Transverse colon (tissue), 4 donors: ENCODE data around the gene PLB1. TPM values are rescaled to one million over a fixed set of nuclear protein-coding genes. Genes with fewer than 3 reads are reported as not detected.
A peak's percentile ranks its signal among the peaks of the same experiment; 100 is the strongest.

Experiments used
- DNase-seq: peaks from one replicate; pipeline ENCODE4 v3.0.0-alpha.2; 2019
- H3K27ac ChIP-seq, 4 donors: fragments of 200-600 bp; sonication (generic); 2 replicates each; pipeline ENCODE4 v1.5.1; 2016 to 2018; ENCODE audit warnings: inconsistent platforms in 4 of 4
- H3K27me3 ChIP-seq: fragments of 200-600 bp; sonication (generic); 2 replicates; pipeline ENCODE4 v1.5.1; 2017; ENCODE audit warnings: inconsistent platforms
- H3K36me3 ChIP-seq, 4 donors: fragments of 200-600 bp; sonication (generic); 2 replicates each; pipeline ENCODE4 v1.5.1; 2017 to 2019; ENCODE audit warnings: inconsistent platforms in 4 of 4
- H3K4me1 ChIP-seq, 4 donors: fragments of 200-600 bp; sonication (generic); 2 replicates each; pipeline ENCODE4 v1.5.1; 2017 to 2020; ENCODE audit warnings: inconsistent platforms in 4 of 4
- H3K4me3 ChIP-seq, 4 donors: fragments of 200-600 bp; sonication (generic); 1 replicate in 1 of 4; 2 replicates in 3 of 4; pipeline versions ENCODE4 v1.5.1 to v1.6.1; 2017 to 2019; ENCODE audit warnings: inconsistent platforms in 4 of 4
- H3K9me3 ChIP-seq, 2 donors: fragments of 200-600 bp; sonication (generic); 2 replicates each; pipeline ENCODE4 v1.5.1; 2017 to 2019; ENCODE audit warnings: inconsistent platforms in 2 of 2
- EP300 ChIP-seq: sonication (generic); formaldehyde crosslinking; IDR thresholded peaks from one replicate; pipeline ENCODE4 v1.6.1; 2017; ENCODE audit warnings: antibody characterized with exemption, low read depth
- POLR2A ChIP-seq: fragments of 450-650 bp; IDR thresholded peaks from one replicate; pipeline ENCODE4 v1.6.1; 2016; ENCODE audit warnings: antibody characterized with exemption, mild to moderate bottlenecking, moderate library complexity
- POLR2AphosphoS5 ChIP-seq, 3 donors: sonication (generic); formaldehyde crosslinking; IDR thresholded peaks; one replicate each; pipeline ENCODE4 v1.6.1; 2016; ENCODE audit warnings: antibody characterized with exemption in 3 of 3
- WGBS, 2 donors: methylation state at CpG; one replicate each; pipeline ENCODE4 v1.1.5; 2018; ENCODE audit warnings: low coverage in 1 of 2; 5-methylcytosine and 5-hydroxymethylcytosine counted together
- in situ Hi-C, 4 donors: fragments of 200-750 bp; cut with MboI; loops; one replicate each; pipeline versions ENCODE4 v1.15.0 to v1.15.1; 2017; ENCODE audit warnings: low sequenced_read_pairs in 3 of 4, low pct_ligation_motif_present in 1 of 4, low pct_unique_long_range_greater_than_20kb in 1 of 4
- intact Hi-C: fragments of 100-400 bp; cut with DNase I; formaldehyde crosslinking; loops from one replicate; pipeline ENCODE4 v1.15.1; 2023; ENCODE audit warnings: low total_unique reads
- total RNA-seq, 4 donors: library from RNA; depleted of rRNA; stranded (reverse); fragments of >200 nt; gene quantifications; one replicate each; pipeline ENCODE4 v1.1.0, GENCODE V29; 2016
- TF ChIP-seq, protein P1 (sequence below), 5 experiments: fragments of 200-600 bp in 3 of 5; fragments of 450-650 bp in 2 of 5; sonication (generic) in 3 of 5; IDR thresholded peaks; 1 replicate in 2 of 5; 2 replicates in 3 of 5; pipeline ENCODE4 v1.5.1; 2016 to 2017; ENCODE audit warnings: antibody characterized with exemption in 5 of 5, inconsistent platforms in 3 of 5, mild to moderate bottlenecking in 2 of 5, moderate library complexity in 1 of 5

Gene PLB1
- total RNA-seq, 4 donors from 2014 or later, result 0.20 to 4.2 (median 1.8) TPM

DNA sequence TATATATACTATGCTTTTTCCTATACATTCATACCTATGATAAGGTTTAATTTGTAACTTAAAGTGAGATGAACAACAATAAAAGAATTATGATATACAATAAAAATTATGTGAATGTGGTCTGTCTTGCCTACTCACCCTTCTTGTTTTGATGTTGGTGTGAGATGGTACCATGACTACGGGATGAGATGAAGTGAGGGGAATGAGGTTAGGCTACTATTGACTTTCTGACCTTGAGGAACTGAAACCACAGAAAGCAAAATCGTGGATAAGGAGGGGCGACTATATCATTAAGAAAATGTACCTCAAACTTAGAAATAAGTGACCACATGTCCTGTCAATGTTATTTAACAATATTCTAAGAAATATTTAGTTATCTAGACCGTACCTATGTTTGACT, 151.8 kb downstream of the PLB1 start:
- Histone ChIP-seq H3K27ac (peak overlapping the region; percentile 54 to 71 (median 66)), H3K27me3 (no peaks in the 10 kb centered on the region), H3K36me3 (no peaks in the 10 kb centered on the region), H3K4me1 (peaks cover 14 to 59% (median 21%) of the 10 kb centered on the region in 4 donors), H3K9me3 (no peaks in the 10 kb centered on the region), H3K4me3 (no peak overlapping the region)
- WGBS, 2 donors, result 42 to 48% methylated on average over 4 of the region's 4 CpGs
- in situ Hi-C loops, result no loop called here
- intact Hi-C loops, result no loop called here
- no peak for DNase-seq
- no peak for TF ChIP-seq POLR2A
- peak in 1 of 3 donors; percentile 41 for TF ChIP-seq POLR2AphosphoS5 (IDR thresholded peaks at IDR 0.05)
- no peak for TF ChIP-seq EP300

DNA sequence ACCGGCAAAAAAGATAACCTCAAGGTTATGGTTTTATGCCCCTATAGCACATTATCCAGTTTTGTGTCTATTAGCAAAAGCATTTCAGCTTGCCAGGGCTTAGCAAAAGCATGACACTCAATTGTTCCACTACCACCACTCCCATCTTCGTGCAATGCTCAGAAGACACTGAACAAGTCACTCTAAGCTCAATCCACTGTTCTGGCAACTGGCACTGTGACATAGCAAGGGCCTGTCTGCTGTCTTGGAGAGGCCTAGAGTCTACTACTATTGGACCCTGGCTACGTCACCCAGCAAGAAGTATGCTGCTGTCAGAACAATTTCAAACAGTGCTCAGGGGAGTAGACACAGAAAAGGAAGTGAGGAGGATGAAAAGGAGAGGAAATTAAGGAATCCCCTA, 152.3 kb downstream of the PLB1 start:
- intact Hi-C loops (no loop called here), in situ Hi-C loops (no loop called here)
- Histone ChIP-seq H3K4me1 (peaks cover 14 to 59% (median 21%) of the 10 kb centered on the region in 4 donors), H3K27ac (peak overlapping the region; percentile 54 to 71 (median 66)), H3K27me3 (no peaks in the 10 kb centered on the region), H3K4me3 (no peak overlapping the region), H3K36me3 (no peaks in the 10 kb centered on the region), H3K9me3 (no peaks in the 10 kb centered on the region)
- no peak for DNase-seq
- TF ChIP-seq POLR2AphosphoS5 (IDR thresholded peaks at IDR 0.05) (peak in 1 of 3 donors; percentile 10), EP300 (no peak)
- whole genome bisulfite sequencing, 2 donors, result 38 to 52% methylated on average over 3 of the region's 3 CpGs

DNA sequence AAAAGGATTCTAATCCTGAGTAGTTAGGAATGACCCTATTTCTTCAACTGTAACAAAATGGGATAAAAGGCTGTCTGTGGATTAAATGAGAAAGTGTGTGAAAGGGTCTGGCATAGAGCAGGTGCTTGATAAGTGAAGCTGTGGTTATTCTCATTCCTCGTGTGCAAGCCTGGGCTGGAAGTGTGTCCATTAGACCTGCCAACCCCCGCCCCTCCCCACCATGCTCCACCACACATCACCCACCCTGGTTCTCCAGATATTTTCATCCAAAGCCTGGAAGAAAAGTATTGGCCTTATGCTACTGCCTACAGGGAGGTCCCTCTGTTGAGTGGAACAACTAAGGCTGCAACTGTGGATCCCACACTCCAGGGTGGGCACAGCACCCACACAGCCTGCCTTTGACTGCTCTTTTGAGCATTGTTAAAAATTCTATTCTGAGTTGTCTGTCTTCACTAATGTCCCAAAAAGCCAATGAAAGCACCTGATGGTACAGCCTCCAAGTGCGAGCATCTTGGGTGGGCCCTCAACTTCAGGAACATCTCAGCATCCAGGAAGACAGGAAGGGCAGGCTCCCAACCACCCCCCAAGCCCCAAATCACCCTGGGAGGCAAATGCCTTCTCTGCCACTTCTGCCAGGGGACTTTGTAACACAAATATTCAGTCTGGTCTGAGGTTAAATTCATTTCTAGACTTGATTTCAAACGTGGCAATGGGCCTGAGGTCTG, 153.0 kb downstream of the PLB1 start:
- DNase-seq, result no peak
- TF ChIP-seq EP300 (no peak), POLR2AphosphoS5 (IDR thresholded peaks at IDR 0.05) (no peak), POLR2A (no peak)
- TF ChIP-seq, protein P1, sequence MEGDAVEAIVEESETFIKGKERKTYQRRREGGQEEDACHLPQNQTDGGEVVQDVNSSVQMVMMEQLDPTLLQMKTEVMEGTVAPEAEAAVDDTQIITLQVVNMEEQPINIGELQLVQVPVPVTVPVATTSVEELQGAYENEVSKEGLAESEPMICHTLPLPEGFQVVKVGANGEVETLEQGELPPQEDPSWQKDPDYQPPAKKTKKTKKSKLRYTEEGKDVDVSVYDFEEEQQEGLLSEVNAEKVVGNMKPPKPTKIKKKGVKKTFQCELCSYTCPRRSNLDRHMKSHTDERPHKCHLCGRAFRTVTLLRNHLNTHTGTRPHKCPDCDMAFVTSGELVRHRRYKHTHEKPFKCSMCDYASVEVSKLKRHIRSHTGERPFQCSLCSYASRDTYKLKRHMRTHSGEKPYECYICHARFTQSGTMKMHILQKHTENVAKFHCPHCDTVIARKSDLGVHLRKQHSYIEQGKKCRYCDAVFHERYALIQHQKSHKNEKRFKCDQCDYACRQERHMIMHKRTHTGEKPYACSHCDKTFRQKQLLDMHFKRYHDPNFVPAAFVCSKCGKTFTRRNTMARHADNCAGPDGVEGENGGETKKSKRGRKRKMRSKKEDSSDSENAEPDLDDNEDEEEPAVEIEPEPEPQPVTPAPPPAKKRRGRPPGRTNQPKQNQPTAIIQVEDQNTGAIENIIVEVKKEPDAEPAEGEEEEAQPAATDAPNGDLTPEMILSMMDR (IDR thresholded peaks at IDR 0.05), result no peak
- in situ Hi-C loops (no loop called here), intact Hi-C loops (no loop called here)
- no peaks in the 10 kb centered on the region for H3K36me3 ChIP-seq
- H3K9me3 ChIP-seq, result no peaks in the 10 kb centered on the region
- peak overlapping the region; percentile 54 to 71 (median 66) for H3K27ac ChIP-seq
- no peak overlapping the region for H3K4me3 ChIP-seq
- no peaks in the 10 kb centered on the region for H3K27me3 ChIP-seq
- peaks cover 14 to 53% (median 21%) of the 10 kb centered on the region in 4 donors for H3K4me1 ChIP-seq
- WGBS, 2 donors, result 43 to 55% methylated on average over 1 to 4 of the region's 4 CpGs

DNA sequence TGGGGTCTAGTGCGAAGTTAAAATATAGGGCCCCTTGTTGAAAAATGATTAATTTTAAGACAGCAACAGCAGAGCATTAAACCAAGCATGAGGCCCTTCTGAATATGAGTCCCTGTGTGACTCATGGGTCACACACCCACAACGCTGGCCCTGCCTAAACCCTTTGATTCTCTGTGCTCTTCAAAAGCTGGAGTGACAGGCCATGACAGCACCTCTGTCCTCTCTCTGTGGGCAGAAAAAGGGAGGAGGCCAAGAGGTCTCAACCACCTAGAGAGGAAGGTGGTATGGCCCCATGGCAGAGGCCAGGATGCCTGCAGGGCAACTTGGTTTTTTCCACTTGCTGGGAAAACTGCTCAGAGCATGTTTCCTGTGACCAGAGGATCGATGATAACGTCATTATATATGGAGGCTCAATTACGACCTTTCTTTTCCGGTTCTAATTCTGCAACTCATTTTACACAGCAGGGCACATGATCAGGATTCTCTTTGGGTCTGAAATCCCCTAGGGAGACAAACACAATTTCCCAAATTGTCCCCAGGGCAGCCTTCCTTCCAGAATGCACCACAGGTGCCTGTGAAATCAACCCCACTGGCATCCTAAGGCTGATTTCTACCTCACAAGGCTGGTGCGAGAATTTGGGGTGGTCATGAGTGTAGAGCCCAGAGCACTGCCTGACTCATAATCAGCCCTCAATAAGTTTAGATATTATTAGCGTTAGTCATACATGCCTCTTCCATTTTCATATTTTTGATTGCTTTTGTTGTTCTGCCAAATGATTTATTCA, 153.8 kb downstream of the PLB1 start:
- Histone ChIP-seq H3K4me3 (no peak overlapping the region), H3K36me3 (no peaks in the 10 kb centered on the region), H3K27me3 (no peaks in the 10 kb centered on the region), H3K9me3 (no peaks in the 10 kb centered on the region), H3K27ac (peak overlapping the region; percentile 54 to 71 (median 66)), H3K4me1 (peaks cover 11 to 52% (median 22%) of the 10 kb centered on the region in 4 donors)
- no peak for DNase-seq
- intact Hi-C loops (no loop called here), in situ Hi-C loops (no loop called here)
- WGBS, 2 donors, result 74 to 100% methylated on average over 2 to 8 of the region's 8 CpGs
- TF ChIP-seq POLR2AphosphoS5 (IDR thresholded peaks at IDR 0.05) (peak in 1 of 3 donors; percentile 21), EP300 (no peak), POLR2A (no peak)

DNA sequence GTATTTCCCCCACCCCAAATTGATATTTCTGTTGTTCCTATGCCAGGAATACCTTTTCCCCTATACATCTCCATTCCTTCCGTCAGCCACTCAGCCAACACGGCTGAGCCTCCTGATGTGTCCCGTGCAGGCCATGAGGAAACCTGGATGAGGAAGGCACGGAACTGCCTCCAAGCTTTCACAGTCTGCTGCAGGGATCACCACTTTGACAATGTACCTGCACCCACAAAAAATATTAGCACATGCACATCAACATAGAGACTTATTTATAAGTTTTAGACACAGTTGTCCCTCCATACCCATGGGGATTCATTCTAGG, 154.4 kb downstream of the PLB1 start:
- no peaks in the 10 kb centered on the region for H3K36me3 ChIP-seq
- intact Hi-C loops (no loop called here), in situ Hi-C loops (no loop called here)
- DNase-seq, result no peak
- no peak overlapping the region for H3K27ac ChIP-seq
- no peaks in the 10 kb centered on the region for H3K27me3 ChIP-seq
- peaks cover 13 to 52% (median 27%) of the 10 kb centered on the region in 4 donors for H3K4me1 ChIP-seq
- no peaks in the 10 kb centered on the region for H3K9me3 ChIP-seq
- 0 to 67% methylated on average over 1 to 4 of the region's 4 CpGs for WGBS, 2 donors
- H3K4me3 ChIP-seq, result no peak overlapping the region
- TF ChIP-seq, protein P1 (IDR thresholded peaks at IDR 0.05), result no peak
- TF ChIP-seq POLR2AphosphoS5 (IDR thresholded peaks at IDR 0.05) (no peak), EP300 (no peak), POLR2A (no peak)
